ENCODE measurements around the gene CDC42SE1.

- TF ChIP-seq POLR2AphosphoS5 (IDR thresholded peaks at IDR 0.05; ENCODE audit: low read depth, low read length) (peak; percentile 35; the same call in 1 of the 2 replicates), REST (IDR thresholded peaks at IDR 0.05; ENCODE audit: insufficient read depth in 1 of 2, low read depth in 2 of 2, low read length in 2 of 2) (0 out of 4 replicates have a peak, but pooled peaks of 1 of the 2 experiments have one; percentile 13)
Measured at GRCh38 chr1:151070474-151071276, 11.3 kb upstream of the CDC42SE1 start, which contains the start of gene GABPB2.

All from PFSK-1 (cell line).